ENCODE results near the gene GAS7.
"Not testable (repeated sequence)": the region's sequence is repeated elsewhere in the genome, so short reads cannot be mapped to it uniquely, and the experiment has no call there.

Gene GAS7

DNA sequence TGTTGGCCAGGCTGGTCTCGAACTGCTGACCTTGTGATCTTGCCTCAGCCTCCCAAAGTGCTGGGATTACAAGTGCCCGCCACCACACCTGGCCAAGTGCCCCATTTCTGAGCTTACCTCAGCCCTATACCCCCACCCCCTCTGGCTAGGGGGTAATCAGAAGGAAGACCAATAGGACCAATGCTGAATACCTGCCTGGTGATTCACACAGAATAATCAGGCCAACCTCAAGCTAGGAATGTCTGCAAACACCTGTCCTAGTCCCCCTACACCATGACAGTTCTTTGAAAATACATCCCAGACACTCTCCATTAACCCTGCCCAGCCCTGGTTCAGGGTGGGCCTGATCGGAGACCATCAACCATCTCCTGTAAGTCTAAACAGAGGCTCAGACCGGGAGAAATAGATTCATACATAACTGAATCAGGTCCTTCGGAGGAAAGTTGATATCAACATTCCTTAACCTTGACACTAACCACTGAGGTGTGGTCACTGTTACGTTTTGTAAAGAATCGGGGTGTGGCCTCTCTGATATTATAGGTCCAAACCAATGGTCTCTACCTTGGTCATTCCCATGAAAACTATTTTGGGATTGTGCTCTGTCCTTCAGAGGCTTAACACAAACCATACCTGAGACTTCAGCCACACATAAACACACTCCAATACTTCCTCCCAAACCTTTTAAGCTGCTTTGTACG, 130.8 kb downstream of the GAS7 start:
- FAIRE-seq = no peak

DNA sequence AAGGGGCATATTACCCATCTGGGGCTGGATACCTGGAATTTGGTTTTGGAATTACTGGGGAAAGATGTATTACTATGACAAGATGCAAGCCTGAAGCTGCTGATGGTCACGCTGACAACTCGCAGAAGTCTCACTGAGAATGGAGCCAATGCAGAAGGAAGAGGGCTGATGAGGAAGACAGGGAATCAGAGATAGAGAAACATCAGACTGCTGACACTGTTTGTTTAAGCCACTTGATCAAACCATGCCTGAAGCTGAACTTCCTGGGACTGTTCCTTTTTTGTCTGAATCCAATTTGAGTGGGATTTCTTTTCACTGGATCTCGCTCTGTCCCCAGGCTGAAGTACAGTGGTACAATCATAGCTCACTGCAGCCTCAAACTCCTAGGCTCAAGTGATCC, 133.9 kb downstream of the GAS7 start:
- FAIRE-seq = no peak

DNA sequence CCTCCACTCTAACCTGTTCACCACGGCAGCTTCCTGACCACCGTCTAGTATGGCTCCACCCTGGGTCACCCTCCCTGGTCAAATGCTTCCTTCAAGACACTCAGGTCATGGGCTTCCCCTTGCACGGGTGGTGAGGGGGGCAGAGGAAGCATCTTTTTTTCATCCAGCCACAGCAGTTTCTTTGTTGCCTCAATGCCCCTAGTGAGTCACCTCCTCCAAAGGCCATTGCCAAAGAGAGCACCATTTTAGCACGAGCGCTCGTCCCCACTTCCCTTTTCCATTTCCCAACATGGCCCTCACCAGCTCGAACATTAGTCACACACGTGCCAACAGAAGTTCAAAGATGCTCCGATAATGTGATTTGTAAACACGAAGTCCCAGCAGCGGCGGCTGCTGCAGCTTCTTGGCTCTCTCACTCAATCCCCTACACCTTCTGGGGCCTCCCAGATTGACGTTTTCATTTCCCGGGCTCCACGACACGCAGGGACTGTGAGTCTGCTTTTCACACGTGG, 134.6 kb downstream of the GAS7 start:
- no peak for FAIRE-seq

DNA sequence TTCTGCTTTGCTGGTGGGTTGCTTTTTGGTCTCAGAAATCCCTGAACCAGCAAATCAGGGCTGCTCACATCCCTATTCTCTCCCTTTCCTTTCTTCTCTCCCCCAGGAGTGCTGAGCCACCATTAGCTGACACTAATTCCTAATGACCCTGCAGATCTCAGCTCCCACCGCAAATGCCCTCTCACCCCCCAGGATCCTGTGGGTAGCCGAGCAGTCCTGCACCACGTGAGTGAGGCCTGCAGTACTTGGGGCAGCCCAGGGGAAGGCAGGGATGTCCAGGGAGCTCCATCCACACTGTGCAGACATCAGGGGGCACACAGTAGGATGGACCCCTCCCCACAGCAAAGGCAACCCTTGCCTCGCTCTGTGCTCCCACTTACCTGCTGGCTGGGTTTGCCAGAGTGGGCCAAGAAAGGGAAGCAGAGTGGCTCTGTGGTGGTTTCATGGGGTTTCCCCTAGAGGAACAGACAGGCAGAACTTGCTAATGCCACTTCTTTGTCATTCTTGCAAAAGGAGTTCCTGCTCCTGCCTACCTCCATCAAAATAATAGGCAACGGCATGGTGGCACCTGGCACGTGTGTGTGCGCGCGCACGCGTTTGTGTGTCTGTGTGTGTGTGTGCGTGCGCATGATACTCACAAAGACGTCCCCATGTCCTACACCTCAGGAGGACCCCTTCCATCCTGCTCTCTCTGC, 135.6 kb downstream of the GAS7 start:
- FAIRE-seq = no peak

DNA sequence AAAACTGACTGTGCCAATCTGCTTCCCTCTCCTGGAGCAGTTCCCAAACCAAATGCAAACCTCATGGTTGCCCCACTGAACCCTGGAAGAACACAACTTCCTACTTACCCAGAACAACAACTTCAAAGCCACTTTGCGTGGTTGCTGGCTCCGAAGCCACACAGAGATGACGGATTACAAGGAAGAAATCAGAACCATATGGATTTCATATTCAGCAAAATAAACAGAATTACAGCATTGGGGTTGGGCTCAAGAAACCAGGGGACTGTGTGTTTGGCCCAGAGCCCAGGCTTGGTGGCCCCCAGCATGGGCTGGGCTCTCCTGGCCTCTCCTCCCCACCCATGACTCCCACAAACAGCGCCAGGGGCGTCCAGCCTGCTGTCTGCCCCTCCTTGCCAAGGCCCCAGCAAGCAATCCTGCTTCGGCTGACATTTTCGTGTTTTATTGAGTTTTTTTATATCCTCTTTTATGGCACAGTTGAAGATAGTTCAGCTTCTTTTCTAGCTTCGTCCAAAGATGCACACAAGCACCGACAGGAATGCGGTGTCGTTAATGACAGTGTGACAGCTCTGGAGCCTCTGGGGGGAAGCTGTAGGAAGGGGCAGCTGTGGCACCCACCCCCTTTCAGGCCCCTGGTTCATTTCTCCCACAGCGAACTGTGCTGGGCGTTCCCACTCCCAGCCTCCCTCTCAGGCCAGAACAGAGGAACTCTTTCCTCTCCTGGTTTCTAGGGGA, 137.1 kb downstream of the GAS7 start:
- no peak for FAIRE-seq

DNA sequence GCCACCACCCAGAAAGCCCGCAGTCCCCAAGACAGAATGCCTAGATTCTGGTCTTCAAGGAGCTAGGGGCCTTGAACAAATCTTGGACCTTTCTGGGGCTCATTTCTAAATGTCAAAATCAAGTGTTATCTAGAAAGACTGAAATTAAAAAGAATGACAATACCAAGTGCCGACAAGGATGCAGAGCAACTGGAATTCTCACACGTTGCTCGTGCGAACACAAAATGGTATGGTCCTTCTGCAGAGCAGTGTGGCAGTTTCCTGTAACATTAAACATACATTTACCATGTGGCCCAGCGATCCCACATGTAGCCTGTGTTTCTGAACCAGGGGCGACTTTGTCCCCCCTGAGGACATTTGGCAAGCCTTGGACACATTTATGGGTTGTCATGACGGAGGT, 137.9 kb downstream of the GAS7 start:
- no peak for FAIRE-seq

DNA sequence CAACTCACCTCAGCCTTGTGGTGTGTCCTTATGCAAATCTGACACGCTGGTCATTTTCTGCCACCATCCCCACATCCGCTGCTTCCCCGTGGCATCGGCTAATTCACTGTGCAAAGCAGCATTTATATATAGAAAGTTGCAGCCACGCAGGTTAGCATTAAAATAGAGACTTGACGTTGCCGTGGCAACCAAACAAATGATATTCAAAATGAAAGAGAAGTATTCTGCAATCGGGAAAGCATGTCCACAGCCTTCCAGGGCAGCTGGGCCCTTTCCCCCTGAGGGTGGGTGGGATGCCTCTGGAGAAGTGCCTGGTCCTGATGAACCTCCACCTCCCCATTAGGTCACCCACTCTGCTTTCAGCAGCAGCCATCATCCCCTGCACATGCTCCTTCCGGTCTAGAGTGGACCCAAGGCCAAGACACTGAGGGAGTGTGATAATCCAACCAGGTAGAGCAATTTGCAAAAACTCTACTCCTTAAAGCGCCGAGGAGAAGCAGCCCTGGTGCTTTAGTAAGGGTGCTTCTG, 138.7 kb downstream of the GAS7 start:
- no peak for FAIRE-seq

DNA sequence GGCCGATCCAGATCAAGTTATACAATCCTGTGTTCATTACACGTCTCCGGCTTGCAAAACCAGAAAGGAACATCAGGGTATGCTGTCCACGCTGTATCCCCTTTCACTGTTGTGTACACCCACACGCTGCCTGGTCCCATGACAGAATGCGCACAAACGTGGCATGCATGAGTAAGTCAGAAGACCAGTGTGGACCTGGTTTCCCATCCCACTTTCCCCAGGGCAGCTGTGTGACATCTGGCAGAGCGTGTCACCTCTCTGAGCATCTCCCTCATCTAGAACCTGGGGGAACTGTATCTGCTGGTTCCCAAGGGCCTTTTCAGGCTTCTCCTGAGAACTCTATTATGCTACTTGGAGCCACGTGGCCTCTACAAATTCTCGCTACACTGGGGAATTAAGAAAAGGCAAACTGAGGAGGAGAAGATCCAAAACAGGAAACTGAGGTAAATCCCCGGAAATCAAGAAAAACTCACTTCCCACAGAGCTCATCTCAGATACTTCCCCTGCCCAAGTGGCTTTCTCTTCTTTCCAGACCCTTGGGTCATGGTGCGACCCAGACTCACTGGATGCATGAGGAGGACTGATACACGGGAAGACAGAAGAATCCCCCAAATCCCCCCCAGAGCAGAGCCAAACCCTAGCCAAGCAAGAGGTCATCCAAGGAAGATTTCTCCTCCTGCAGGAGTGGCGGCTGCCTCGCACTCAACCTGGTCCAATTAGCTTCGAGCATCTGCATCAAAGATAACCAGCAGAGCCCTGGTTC, 139.3 kb downstream of the GAS7 start:
- FAIRE-seq = no peak

DNA sequence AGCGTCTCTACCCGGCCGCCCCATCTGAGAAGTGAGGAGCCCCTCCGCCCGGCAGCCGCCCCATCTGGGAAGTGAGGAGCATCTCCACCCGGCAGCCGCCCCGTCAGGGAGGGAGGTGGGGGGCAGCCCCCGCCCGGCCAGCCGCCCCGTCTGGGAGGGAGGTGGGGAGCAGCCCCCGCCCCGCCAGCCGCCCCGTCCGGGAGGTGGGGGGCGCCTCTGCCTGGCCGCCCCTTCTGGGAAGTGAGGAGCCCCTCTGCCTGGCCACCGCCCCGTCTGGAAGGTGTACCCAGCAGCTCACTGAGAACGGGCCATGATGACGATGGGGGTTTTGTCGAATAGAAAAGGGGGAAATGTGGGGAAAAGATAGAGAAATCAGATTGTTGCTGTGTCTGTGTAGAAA, 140.9 kb downstream of the GAS7 start:
- not testable (repeated sequence) for FAIRE-seq

DNA sequence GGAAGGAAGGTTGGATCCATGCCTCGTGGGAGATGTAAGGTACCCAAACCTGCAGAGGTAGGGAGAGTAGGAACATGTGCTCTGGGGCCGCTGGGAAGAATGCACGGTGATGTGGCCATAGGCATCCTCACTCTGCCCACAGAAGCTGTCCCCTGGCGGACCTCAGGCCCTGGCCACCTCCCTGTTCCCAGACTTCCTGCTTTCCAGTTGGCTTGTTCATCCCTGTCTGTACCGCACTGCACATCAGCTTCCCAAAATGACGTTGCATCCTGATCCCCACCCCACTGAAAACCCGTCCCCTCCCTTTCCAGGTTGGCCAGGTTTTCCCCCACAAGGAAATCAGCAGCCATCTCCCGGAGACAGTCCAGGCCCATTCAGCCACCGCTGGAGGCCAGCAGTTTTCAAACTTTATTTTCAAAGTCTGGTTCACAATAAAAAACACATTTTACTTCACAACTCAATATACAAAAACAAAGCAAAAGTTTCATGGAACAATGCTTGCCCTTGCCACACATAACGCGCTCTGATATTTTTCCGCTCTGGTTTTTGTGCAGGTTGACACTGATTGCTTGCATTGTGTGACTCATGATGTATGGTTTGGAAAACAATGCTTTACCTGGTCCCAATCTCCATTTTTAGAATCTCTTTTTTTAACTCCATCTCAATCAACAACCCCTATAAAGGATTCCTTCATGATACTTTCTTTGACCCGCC, 143.0 kb downstream of the GAS7 start:
- FAIRE-seq = no peak

DNA sequence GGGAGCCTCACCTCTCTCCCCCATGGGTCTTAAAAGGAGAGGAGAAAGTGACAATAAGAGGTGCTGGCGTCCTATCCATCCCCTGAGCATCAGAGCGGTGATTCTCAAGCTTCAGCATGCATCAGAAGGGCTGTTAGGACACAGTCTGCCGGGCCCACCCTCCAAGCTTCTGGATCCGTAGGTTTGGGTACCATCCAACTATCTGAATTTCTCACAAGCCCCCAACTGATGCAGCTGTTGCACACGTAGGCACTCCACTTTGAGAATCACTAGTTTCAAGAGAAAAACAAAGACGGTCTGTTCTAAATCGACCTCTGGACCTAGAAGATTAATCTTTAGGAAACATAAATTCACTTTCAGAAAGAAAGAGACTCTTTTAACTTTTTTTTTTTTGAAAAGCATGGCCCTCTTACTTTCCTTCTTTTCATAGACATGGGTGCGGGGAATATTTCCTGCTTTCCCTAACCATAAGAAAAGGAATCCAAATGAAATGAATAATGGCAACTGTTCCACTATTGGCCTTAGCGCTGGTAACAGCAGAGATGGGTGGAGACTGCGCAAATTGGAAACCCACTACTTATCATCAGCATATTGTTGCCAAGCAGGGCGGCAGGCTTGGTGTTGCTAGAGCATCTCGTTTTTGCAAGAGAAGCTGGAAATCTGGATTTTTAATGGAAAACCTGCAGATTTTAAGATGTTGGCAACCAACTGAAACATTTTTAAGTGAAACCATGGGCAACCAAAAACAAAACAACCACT, 144.4 kb downstream of the GAS7 start:
- no peak for FAIRE-seq

DNA sequence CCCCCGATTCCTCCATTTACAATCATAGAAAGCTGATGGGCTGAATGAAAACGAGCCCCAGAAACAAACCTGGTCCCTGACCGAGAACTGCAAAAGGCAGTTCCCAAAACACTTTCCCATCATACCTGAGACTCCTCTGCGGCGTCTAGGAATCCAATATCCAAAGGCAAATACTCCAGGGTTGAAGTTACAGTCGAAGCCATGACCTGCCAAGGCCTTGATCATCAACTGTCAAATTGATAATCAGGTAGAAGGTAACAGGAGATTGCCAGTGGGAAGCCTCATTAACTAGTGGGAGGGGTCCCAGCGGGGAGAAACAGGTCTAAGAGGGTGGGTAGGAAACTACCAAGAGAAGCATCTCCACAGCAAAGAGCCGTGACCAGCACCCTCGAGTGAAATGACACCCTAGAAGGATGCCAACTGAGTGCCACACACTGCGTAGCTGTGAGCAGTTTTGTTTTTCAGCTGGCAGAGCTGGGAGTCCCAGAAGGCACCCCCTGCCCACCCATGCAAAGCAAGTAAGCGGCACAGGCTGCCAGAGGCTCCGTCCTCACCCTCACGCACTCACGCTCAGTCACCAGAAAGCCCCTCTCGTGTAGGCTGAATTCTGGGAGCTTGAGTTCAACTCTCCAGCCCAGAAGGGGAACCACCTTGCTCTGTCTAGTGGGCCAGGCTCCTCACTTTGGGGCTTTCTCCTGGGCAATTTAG, 146.1 kb downstream of the GAS7 start:
- no peak for FAIRE-seq

DNA sequence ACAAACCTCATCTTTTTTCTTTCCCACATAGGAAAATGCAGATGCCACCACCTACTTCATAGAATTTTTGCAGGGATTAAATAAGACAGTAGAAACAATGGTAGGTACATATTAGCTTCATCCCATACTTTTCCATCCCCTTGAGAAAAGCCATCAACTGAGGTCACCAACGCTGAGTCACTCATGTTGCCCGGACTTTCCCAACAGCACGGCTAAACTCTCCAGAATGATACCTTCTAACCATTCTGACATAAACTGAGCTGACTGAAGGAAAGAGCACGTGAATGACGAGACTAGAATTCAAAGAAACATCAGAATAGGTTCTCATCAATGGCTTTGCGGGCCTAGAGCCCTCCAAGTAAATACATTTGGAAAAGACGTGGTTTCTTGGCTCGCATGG, 147.3 kb downstream of the GAS7 start:
- no peak for FAIRE-seq

DNA sequence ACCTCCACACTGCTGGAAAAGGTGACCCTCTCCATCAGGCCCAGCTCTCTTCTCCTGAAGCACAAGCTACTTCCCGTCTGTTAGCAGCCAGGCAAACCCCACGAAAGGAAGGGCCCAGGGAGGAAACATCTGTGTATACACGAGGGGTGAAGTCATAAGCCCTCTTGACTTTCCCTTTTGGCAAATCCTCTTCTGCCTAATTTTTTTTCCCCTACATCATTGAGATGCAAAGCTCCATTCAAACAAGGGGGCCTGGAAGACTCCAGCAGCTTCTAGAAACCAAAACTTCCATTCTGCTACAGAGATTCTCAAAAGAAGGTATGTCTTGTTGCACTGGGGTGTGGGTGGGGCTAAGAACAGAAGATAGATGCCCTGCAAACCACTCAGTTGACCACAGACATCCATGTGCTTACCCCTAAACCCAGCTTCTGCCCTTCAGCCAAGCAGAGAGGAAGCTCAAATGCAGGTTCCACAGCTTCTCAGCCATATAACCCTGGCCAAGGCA, 147.8 kb downstream of the GAS7 start:
- no peak for FAIRE-seq

DNA sequence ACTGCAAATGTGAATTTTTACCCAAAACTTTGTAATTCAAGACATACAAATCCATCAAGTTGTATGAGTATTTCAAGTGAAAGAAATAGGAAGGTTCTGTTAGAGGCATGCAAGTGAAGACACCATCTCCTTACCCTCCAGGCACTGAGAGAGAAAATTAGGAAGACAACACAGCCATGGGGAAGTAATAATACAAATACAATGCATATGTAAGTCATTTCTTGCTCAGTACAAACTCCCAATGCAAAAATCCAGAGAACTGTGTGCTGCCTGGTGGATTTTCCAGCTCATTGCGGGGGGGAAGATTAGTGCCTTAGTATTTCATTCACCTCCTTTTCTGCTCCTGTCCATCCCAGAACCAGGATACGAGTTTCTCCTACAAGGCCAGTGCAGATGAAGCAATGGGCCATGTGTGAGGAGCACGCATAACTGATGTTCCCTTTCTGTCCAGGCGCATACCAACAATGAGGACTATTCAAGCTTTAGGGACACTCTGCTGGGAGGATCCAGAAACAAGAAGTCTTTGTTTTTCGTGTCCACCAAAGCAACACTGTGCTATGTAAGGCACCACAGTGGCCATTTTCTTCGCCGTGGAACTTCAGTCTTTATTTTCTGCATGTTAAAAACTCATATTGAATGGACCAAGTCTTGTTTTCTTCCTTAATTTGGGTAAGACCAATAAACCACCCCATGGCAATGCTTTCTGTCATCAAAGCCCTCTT, 149.6 kb downstream of the GAS7 start:
- no peak for FAIRE-seq

DNA sequence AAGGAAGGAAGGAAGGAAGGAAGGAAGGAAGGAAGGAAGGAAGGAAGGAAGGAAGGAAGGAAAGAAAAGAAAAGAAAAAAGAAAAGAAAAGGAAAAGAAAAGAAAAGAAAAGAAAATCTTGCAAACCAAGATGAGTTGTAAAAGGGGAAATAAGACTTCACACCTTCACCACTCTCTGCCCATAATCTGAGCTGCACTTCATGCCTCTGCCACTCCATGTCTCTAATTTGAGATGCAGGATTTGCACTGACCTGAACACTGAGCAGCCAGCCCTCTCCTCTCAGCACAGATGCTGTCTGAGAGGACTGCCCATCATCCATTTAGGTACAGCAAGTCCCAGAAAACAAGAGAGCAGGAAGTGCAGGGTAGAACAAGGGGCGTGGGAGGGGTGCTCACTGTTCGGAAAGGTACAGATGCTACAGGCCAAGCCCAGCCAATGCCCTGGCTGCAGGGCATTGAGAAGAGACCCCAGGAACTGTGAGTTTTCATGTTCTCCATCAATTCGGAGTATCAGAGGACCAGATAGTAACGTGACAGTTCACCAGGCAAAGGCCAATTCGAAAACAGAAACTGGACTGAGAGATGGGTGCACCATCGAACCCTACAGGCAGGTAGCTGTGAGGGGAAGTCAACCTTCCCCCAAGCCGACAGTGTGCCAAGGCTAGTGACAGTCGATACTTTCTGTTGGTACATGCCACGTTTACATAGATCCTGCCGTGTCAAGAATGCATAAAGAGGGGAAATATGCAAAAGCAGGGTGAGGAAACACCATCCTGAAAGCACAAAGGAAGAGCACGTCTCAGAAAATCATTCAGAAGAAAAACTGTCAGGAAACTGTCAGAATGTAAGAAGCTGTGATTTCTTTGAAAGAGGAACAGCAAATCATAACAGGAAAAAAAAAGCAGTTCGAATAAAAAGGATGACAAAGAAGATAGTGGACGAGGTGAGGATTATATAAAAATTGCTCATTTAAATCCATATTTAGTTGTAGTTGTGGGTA, 151.3 kb downstream of the GAS7 start:
- no peak for FAIRE-seq

DNA sequence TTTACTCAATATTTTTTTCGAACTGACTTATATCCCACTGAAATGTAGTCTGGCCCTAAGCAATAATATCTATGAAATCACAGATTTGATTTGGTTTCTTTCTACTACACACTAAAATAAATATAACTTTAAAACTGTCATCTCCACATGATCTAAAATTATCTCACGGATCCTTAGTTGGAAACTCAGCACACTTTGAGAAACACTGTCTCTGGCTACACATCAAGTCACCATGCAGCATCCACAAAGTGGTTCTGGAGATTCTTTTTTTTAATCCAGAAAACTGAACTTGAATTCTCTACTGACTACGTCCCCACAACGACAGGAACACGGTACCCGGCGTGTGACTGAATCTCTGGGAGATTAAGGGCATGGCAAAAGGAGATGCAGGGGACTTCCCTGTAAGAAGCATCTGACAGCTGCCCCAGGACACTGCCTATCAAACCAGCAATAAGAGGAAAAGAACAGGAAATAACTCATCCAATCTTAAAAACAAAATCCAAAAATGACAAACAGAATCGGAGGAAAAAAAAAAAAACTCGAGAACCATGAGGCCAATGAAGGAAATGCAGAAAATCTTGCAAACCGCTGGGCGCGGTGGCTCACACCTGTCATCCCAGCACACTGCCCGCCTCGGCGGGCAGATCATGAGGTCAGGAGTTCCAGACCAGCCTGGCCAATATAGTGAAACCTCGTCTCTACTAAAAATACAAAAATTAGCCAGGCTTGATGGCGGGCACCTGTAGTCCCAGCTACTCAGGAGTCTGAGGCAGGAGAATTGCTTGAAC, 152.3 kb downstream of the GAS7 start:
- no peak for FAIRE-seq
